ENCODE results near the gene KHNYN. TPM values are rescaled to one million over a fixed set of nuclear protein-coding genes. Genes with fewer than 3 reads are reported as not detected.

The KHNYN gene
- total RNA-seq, 2 experiments from 2014 or later: 50.8 to 57.5 TPM

DNA sequence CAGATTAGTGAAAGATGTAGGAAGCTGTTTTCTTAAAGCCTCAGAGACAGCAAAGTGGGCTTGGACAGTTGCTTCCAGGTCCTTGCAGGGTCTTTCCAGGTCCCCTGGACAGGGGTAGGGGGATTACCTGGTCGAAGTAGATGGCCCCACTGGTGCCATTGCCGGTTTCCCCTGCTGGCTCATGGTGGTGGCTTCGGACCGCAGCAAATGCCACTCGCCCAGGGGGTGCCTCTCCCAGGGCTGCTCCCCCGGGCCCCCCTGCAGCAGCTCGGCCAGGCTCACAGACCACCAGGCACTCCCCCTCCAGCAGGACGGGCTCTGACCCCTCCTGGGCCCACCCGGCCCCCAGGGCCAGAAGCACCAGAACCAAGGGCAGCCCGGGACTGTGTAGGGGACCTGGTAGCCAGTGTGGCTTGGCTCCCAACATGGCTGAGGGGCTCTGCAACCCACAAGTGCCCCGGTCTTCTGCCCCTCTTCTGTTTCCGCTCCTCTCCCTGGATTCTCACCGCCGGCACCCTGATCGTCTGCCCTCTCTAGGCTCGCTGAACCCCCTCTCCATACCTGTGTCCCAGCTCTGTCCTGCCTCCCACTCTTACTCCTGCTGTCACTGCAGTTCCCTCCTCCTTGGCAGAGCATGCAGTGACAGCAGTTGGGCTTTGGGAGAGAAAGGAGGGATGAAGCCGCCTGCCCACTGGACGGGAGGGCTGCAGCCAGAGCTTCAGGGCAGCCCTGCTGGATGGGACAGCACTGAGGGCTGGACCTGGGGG is 943 bp upstream of the KHNYN start:
- Histone ChIP-seq H3K9me2 (ENCODE audit: insufficient read depth, low read length) (no peaks in the 10 kb centered on the region), H4K20me1 (ENCODE audit: insufficient read depth, low read length) (no peaks in the 10 kb centered on the region), H3K27ac (ENCODE audit: low read depth, low read length, poor library complexity, severe bottlenecking) (peak overlapping the region; percentile 68), H3K4me2 (ENCODE audit: low read length) (peak overlapping the region; percentile 82), H3K36me3 (ENCODE audit: insufficient read depth, low read length) (peaks cover 15% of the 10 kb centered on the region), H3K9me3 (ENCODE audit: low read length) (no peaks in the 10 kb centered on the region), H3K4me3 (ENCODE audit: low read depth, low read length, poor library complexity, severe bottlenecking) (peak overlapping the region; percentile 82), H3K79me2 (ENCODE audit: insufficient read depth, low read depth, low read length) (peaks cover 5% of the 10 kb centered on the region; the same call in 1 of the 2 replicates), H2AFZ (ENCODE audit: low read length) (peak overlapping the region; percentile 91; the same call in 1 of the 2 replicates), H3K4me1 (ENCODE audit: insufficient read depth, low read length, poor library complexity, severe bottlenecking) (peaks cover 31% of the 10 kb centered on the region)
- intact Hi-C loops (cut with micrococcal nuclease; ENCODE audit: unreplicated experiment): no loop called here
- BruUV-seq (replicated peaks): no TSS peak
- ChIA-PET POLR2A (interaction anchor here (0.8 to 3.1 kb wide), 3 partner anchors 14 to 84 kb away, joined by 3 to 24 read pairs (median 3); no protein-coding TSS in a partner anchor), CTCF (ENCODE audit: unreplicated experiment) (no interaction called here)
- TF ChIP-seq EZH2phosphoT487 (IDR thresholded peaks at IDR 0.05; ENCODE audit: borderline replicate concordance, low read depth, low read length): no peak
- TF ChIP-seq, protein P1, sequence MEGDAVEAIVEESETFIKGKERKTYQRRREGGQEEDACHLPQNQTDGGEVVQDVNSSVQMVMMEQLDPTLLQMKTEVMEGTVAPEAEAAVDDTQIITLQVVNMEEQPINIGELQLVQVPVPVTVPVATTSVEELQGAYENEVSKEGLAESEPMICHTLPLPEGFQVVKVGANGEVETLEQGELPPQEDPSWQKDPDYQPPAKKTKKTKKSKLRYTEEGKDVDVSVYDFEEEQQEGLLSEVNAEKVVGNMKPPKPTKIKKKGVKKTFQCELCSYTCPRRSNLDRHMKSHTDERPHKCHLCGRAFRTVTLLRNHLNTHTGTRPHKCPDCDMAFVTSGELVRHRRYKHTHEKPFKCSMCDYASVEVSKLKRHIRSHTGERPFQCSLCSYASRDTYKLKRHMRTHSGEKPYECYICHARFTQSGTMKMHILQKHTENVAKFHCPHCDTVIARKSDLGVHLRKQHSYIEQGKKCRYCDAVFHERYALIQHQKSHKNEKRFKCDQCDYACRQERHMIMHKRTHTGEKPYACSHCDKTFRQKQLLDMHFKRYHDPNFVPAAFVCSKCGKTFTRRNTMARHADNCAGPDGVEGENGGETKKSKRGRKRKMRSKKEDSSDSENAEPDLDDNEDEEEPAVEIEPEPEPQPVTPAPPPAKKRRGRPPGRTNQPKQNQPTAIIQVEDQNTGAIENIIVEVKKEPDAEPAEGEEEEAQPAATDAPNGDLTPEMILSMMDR (conservative IDR thresholded peaks at IDR 0.05; ENCODE audit: low read length): no peak
- DNase-seq (ENCODE audit: low spot score): no peak

DNA sequence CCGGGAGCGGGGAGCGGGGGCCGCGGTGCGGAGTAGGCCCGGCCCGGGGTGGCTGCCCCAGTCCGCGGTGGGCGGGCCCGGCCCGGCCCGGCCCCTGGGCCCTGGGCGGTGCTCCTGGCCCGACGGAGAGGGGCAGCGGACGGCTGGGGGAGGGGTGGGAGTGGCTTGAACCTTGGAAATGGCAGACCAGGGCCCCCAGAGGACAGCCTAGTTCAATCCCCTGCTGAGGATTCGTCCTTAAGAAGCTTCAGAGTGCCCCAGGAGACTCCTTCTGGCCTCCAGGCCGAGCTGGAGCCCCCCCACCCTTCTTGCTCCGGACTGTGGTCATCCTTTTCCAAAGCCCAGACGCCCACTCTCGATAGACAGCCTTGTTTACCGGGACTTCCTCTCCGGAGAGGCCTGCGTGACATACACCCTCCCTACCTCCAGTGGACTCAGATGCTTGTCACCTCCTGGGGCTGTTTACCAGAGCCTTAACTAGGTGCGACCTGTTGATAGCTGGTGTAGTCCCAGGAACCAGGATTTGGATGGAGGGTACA is 458 bp downstream of the KHNYN start:
- Histone ChIP-seq H3K27ac (ENCODE audit: low read depth, low read length, poor library complexity, severe bottlenecking) (peak overlapping the region; percentile 68), H3K4me1 (ENCODE audit: insufficient read depth, low read length, poor library complexity, severe bottlenecking) (peaks cover 30% of the 10 kb centered on the region), H3K4me2 (ENCODE audit: low read length) (peak overlapping the region; percentile 82), H2AFZ (ENCODE audit: low read length) (no peak overlapping the region), H4K20me1 (ENCODE audit: insufficient read depth, low read length) (no peaks in the 10 kb centered on the region), H3K4me3 (ENCODE audit: low read depth, low read length, poor library complexity, severe bottlenecking) (peak overlapping the region; percentile 82), H3K9me2 (ENCODE audit: insufficient read depth, low read length) (no peaks in the 10 kb centered on the region), H3K36me3 (ENCODE audit: insufficient read depth, low read length) (peaks cover 20% of the 10 kb centered on the region), H3K79me2 (ENCODE audit: insufficient read depth, low read depth, low read length) (peaks cover 5% of the 10 kb centered on the region; the same call in 1 of the 2 replicates), H3K9me3 (ENCODE audit: low read length) (no peaks in the 10 kb centered on the region)
- TF ChIP-seq, protein P1 (conservative IDR thresholded peaks at IDR 0.05; ENCODE audit: low read length): no peak
- TF ChIP-seq EZH2phosphoT487 (IDR thresholded peaks at IDR 0.05; ENCODE audit: borderline replicate concordance, low read depth, low read length): no peak
- peak; percentile 51 for DNase-seq (ENCODE audit: low spot score)
- BruUV-seq (replicated peaks): no TSS peak
- ChIA-PET POLR2A (interaction anchor here (0.7 to 3.1 kb wide), 14 partner anchors 7 to 140 kb away, joined by 3 to 24 read pairs (median 6); partner anchors contain the start of gene RIPK3), CTCF (ENCODE audit: unreplicated experiment) (interaction anchor here (1.1 to 2.5 kb wide), 8 partner anchors 11 to 133 kb away, joined by 3 to 26 read pairs (median 8); partner anchors contain the start of genes CIDEB and RIPK3)
- intact Hi-C loops (cut with micrococcal nuclease; ENCODE audit: unreplicated experiment): loop anchor here (2.0 kb wide), 1 partner anchor 187 kb away; the partner anchor contains the start of gene TINF2
